ENCODE data around the gene TMEM101.
"Not testable (repeated sequence)": the region's sequence is repeated elsewhere in the genome, so short reads cannot be mapped to it uniquely, and the experiment has no call there.

Gene TMEM101

GRCh38 chr17:44000141-44000860, 14.5 kb downstream of the TMEM101 start:
- DNase-seq: no peak

DNA sequence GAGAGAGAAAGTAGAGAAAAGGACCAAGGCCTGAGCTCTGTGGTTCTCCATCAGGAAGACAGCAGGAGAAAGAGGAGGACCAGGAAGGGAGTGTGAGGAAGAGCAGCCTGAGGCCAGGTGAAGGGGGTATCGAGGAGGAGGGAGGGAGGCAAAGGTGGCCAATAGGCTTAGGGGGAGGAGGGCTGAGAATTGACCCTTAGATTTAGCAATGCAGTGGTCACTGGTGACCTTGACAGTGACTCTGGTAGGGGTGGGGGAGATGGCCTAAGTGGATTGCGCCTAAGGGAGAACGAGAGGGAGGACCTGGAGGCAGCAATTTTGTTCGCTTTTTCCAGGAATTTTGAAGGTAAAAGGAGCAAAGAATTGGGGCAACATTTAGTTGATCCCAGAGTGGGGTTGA, 15.7 kb downstream of the TMEM101 start:
- no peak for DNase-seq

- no peak for DNase-seq
Observed at GRCh38 chr17:43998552-43998951, 16.2 kb downstream of the TMEM101 start.

DNA sequence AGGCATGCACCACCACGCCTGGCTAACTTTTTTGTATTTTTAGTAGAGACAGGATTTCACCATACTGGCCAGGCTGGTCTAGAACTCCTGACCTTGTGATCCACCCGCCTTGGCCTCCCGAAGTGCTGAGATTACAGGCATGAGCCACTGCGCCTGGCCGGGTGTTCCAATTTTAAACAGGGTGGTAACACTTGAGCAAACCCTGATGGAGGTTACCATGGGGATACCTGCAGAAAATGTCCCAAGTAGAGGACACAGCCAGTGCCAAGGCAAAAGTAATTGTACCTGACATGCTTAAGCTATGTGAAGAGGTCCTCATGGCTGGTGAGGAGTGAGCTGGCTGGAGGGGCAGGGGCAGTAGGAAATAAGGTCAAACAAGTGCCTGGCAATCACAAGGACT, 17.6 kb downstream of the TMEM101 start:
- DNase-seq: not testable (repeated sequence)

DNA sequence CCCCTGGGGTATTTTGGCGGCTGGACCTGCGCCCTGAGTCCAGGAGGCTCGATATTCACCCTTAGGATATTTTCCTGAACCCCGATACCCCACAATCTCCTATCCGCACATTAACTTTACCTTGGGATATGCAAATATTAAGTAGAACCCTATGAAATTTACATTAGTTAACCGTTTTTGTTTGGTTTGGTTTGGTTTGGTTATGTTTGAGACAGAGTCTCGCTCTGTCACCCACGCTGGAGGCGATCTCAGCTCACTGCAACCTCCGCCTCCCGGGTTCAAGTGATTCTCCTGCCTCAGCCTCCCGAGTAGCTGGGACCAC, 19.7 kb downstream of the TMEM101 start:
- DNase-seq: no peak

DNA sequence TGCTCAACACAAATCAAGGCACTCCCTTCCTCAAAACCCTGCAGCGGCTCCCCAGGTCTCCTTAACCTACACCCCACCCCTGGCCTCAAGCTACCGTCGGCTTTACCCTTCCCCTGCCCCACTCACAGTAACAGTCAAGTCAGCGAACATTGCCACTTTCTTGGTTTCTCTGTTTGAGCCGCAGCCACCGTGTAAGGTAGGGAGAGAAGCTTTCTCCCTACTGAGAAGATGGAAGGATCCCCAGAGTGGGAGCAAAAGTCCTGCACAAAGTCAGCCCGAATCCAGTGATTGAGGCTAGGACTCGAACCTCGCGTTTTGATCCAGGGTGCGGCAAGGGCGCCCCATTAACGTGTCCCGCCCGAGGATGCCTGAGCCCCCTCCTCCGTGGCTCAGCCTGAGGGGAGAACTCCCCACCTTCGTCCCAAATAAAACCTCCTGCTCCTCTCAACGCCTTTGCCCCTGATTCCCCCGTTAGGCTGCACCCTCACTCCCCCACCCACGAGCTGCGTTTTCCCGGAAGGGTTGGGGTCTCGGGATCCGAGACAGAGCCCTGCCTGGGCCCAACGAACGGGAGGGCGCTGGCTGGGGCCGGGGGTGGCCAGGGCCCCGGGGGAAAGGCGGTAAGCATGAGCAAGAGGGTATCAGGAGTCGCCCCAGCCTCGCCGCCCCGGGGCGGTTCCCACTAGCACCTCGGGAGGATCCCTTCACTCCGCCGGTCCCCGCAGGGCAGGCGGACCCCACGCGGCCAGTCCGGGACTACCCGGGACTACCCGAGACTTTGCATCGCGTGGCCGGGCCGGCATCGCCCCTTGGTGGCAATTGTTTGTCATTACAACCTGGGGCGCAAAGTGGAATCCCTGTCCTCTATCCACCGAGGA, 20.3 kb downstream of the TMEM101 start:
- DNase-seq: peak; percentile 85

- no peak for DNase-seq
Observed at GRCh38 chr17:43992641-43993040, 22.1 kb downstream of the TMEM101 start.

GRCh38 chr17:43988301-43988700, 26.5 kb downstream of the TMEM101 start:
- DNase-seq: no peak

DNA sequence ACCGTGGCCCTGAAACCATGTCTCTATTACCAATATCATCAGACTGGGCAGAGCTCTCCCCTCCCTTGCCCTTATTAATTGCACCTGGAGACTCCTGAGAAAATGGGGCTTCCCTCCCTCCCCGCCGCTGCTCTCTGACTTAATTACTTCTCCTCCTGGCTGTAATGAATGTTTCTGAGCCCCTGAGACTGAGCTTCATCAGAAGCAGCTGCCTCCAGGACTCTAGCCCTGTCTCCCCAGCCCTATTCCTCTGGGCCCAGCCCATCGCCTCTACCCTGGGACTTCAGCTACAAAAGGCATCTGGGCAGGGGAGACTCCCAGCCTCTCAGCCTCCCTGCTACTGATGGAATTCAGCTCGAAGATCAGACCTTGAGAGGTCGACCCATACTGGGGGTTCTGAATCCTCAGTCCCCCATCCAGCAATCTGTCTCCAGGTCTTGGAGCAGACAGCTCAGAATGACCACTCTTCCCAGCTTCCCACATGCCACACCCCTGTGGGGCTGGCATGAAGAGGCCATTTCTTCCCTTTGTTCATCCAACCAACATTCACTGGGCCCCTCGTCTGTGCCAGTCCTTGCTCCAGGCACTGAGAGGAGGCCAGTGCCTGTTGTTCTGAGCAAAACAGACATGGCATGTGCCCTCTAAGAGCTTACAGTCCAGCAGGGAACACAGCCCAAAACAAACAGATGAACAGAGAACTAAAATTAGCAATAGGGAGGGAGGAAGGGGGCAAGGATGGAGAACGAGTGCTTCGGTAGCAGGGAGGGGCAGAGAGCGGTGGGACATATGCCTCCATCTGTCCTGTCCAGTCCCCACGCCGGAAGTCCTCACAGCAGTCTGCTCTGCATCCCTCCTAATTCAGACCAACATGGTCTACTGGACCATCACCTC, 27.4 kb downstream of the TMEM101 start:
- no peak for DNase-seq

DNA sequence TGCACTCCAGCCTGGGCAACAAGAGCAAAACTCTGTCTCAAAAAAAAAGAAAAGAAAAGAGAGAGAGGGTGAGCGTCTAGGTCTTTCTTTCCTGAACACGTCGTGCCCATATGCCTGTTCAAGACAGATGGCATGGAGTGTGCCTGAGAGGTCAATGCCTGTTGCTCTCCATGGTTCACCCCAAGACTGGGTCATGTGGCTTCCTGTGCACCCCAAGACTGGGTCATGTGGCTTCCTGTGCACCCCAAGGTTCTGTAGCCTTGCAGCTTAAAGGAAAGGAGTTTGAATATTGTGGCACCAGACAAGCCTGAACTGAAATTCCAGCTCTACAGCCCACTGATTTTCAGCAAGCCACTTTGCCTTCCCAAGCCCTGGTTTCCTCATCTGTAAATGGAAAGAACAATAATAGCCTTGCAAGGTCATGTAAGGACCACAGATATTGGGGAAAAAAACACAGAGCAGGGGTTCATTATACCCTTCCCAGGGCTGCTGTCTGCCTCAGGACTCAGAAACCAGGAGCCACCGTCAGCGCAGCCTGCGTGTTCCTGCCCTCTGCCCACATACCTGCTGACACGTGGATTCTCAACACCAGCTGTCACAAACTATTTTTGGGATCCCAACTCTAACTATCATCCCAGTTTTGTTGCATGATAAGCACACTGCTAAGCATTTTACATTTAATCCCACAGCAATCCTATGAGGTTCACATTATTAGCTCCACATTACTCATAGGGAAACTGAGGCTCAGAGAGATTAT, 28.4 kb downstream of the TMEM101 start:
- no peak for DNase-seq

DNA sequence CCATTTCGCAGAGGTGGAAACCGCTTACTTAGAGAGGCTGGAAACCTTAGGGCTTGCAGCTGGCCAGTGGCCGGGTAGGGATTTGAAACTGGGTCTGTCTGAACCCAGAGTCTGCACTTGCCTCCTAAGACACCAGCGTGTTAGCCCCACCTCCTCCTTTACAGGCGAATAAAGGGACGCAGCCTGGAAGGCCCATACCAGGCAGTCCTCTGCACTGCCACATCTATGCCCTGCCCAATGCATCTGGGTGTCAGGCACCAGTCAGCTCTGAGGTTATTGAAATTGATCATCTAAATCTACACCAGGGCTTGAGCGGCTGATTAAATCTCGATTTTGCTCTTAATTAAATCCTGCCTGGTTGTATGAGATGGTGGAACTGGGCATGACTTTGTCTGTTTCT, 30.2 kb downstream of the TMEM101 start:
- DNase-seq: no peak

GRCh38 chr17:43983515-43984411, 31.0 kb downstream of the TMEM101 start:
- peak; percentile 80 for DNase-seq

GRCh38 chr17:43983196-43983514, 31.6 kb downstream of the TMEM101 start:
- DNase-seq: no peak

DNA sequence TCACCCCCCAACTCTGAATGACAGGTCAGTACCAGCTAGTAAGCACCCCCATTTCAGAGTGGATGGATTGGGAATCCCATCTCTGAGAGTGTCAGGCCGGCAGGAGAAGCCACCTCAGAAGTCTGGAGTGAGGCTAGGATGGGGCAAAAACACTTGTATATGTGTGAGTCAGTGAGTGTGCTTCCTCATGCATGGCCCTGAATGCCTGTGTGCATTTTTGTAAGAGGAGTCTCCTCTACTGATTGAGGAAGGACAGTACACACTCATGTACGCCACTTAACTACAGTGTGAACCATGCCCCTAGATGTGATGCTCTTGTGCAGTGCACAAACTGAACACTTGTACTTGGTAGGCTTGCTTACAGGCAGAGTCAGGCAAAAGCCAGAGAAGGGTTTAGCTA, 32.6 kb downstream of the TMEM101 start:
- DNase-seq: no peak

GRCh38 chr17:43979671-43980070, 35.1 kb downstream of the TMEM101 start:
- no peak for DNase-seq

- no peak for DNase-seq
Observed at GRCh38 chr17:43979011-43979410, 35.8 kb downstream of the TMEM101 start.

- no peak for DNase-seq
Observed at GRCh38 chr17:43978078-43978477, 36.7 kb downstream of the TMEM101 start.

DNA sequence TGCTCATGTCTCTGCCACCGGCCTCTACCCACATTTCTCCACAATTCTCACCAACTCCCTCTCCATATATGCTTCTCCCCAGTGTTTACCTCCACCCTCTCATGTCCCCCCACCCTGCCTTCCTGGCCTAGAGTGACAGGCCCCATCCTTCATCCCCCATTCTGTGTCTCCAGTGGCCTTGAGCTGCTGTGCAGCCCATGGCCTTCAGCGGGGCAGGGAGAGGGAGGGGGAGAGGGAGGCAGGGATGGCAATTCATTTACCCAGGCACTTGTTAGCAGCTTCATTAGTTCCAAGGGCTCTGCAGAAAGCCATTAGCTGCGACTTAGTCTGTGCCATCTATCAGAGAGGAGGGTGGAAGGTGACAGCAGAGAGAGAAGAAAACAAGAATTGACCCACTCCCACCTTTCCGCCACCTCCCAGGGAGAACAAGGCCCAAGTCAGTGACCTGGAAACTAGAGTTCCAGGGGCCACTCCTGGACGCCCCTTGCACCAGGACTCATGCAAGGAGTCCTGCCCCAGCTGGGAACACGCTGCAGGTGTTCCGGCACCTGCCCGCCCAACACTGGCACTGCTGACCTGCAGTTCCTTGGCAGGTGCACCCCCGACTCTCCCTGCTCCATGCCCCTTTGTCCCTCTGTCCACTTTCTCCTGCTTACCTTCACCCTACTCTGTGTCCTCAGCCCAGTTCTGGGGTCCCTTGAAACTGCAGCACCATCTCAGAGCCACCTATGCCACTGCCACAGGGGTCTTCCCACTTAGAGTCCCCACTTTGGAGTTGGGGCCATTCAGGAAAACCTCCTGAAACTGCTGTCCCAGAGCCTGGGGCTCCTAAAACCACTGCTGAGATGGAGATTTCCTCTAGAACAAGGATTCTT, 37.6 kb downstream of the TMEM101 start:
- DNase-seq: no peak

- peak; percentile 26 for DNase-seq
Observed at GRCh38 chr17:43975898-43976297, 38.9 kb downstream of the TMEM101 start.

GRCh38 chr17:43974382-43975266, 40.1 kb downstream of the TMEM101 start:
- DNase-seq: no peak

All from DMS53 (cell line).